Measurements from ENCODE around the gene ARFGEF3.
"Not testable (repeated sequence)": the region's sequence is repeated elsewhere in the genome, so short reads cannot be mapped to it uniquely, and the experiment has no call there.

ARFGEF3 gene

DNA sequence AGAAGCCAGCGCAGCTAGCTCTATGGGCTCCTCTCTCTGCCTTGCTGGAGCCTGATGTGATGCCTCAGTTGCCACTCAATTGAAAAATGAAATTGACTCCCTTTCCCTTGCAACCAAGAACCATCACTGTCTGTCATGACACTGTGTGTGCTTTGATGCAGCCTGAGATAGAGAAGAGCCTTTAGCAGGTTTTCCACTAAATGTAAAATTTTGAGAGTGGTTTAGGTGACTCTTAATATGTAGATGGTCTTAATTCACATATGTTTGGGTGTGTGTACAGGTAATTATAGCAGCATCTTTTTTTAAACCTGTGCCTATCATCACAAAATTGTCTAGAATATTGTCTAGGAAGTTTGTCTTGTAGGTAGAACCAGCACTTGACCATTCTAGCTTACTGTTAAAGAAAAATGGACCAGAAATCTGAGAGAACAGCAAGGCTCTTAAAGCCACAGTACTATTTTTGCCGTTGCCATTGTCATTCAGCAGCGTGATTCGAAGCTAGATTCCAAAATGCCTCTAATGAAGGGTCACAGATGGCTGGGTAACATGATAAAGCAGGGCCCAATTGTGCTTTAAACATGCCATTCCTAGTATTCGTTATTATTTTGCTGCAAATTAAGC lies 1.3 kb downstream of the ARFGEF3 start:
- no peak for DNase-seq (ENCODE audit: low read depth in 2 of 2)

DNA sequence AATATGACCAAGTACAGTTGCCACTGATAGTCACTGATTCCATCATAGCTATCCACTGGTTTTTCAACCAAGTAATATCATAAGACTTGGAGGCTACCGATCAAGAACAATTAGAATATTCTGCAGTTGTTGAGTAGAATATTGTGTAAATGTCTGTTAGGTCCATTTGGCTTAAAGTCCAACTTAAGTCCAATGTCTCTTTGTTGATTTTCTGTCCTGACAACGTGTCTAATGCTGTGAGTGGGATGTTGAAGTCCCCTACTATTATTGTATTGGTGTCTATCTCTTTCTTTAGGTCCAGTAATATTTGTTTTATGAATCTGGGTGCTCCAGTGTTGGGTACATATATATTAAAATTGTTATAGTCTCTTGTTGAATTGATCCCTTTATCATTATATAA lies 13.9 kb downstream of the ARFGEF3 start:
- no peak for DNase-seq (ENCODE audit: low read depth in 2 of 2)

DNA sequence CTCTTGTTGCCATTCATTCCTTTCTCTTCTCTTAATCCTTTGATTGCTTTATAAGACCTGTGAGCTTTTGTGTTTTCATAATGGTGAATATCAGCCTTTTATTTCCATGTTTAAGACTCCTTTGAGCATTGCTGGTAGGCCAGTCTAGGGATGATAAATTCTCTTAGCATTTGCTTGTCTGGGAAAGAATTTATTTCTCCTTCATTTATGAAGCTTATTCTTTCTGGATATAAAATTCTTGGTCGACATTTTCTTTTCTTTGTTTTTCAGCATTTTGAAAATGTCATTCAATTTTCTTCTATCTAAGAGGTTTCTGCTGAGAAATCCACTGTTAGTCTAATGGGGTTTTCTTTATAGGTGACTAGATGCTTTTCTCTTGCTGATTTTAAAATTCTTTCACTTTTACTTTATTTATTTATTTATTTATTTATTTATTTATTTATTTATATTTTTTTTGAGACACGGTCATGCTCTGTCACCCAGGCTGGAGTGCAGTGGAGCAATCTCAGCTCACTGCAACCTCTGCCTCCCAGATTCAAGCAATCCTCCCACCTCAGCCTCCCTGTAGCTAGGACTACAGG lies 15.0 kb downstream of the ARFGEF3 start:
- no peak for DNase-seq (ENCODE audit: low read depth in 2 of 2)

DNA sequence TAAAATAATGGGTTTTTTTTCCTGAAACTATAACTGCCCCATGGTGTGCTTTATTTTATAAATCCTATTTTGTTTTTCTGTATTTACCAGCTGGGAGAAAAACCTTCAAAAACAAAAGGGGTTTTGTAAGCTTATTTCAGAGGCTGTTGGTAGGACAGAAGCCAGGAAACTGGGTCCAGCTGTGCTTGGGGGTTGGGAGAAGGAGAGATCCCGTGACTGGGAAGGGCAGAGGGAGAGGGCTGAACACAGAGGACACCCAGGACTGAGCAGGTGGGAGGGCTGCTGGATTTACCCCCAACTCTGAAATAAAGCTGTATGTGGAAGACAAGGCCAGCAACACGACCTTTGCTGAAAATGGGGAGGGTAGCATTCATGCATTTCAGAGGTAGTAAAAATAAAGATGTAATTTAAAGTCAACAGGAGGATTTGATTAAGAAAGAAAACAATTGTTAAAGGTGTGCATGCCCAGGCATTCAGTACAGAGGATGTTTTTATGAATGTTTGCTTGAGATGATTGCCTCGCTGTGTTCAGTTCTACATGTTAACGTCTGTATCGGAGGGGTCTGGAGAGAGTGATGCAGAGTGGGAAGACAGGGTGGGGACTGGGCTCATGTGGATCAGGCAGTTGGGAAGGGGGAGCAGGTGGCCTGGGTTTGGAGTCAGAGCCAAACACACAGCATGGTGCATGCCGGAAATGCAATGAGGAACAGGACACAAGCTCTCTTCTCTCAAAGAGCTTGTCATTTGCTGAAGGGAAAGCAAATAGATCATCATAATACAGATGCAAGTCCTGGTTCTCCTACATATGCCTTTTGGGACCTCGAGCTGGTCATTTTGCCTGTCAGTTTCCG lies 21.4 kb downstream of the ARFGEF3 start:
- no peak for DNase-seq (ENCODE audit: low read depth in 2 of 2)

DNA sequence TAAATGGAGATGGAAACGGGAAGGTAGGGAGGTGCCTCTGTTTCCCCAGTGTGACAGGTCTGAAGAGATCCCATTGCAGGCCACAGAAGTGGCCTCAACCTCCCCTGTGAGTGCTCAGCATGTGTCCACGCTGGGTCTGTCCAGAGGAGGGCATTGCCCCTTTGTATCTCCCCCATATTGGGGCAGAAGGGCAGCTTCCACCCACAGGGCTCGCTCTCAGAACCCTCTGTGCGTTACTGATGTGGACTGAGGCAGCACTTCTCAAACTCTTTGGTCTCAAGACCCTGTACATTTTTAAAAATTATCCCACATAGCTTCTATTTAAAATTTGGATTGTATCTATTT lies 22.0 kb downstream of the ARFGEF3 start:
- no peak for DNase-seq (ENCODE audit: low read depth in 2 of 2)

DNA sequence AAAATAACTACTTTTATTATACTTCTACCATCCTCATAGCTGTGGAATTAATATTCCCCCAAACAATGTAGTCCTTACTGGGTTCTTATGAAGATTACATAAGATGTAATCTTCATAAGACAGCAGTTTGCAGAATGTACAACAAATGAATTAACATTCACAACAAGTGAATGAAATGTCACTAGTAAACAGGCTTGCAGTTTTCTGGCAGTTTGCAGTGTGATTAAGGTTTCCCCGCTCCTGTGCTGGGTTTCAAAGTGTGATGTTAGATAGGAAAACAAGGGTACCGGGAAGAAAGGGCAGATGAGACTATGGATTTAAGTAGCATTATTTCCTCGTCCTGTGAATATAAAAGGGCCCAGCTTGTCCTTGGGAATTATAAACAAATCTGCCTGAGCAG lies 22.5 kb downstream of the ARFGEF3 start:
- no peak for DNase-seq (ENCODE audit: low read depth in 2 of 2)

DNA sequence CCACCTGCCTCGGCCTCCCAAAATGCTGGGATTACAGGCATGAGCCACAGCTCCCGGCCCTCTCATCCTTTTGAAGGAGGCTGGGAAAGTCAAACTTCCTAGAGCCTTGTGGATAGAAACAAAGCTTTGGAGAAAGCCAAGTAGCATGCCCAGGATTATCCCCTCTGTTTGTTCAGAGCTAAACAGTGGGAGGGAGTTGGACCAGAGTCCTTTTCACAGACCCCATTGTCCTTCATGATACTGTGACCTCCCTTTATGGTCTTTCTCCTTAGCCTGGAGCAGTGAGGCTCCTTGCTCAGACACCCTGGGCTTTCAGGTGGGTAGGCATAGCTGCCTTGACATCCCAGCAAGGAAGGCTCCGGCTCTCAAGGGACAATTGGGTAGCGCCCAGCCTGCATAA lies 25.4 kb downstream of the ARFGEF3 start:
- no peak for DNase-seq (ENCODE audit: low read depth in 2 of 2)

DNA sequence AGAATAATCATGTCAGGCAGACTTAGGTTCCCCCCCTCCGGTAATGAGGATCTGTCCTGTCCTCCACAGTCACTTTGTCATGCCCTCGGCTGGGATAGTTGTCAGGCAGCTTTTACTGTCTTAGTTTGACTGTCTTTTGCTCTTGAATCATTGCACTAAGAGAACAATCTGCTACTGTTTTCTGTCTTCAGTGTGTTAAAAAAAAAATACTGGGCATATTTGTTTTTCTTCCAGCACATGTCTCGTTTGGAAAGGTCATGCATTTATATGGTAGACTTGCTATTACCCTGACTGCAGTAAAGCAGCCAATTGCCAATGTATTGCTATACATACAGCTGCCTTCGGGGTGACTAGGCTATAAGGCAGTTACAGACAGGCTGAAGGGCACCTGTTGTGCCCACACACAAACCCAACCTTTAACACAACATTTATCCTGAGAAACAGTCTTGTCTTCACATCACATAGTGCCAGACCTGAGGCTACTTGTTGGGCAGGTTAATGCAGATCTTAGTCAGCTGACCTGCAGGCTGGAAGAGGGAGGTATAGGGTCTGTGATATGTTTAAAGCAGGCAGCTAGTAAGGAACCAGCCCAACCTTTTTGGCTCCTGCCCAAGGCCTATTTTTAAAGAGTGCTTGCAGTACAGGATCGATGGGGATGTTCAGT lies 26.7 kb downstream of the ARFGEF3 start:
- DNase-seq (ENCODE audit: low read depth in 2 of 2): no peak

DNA sequence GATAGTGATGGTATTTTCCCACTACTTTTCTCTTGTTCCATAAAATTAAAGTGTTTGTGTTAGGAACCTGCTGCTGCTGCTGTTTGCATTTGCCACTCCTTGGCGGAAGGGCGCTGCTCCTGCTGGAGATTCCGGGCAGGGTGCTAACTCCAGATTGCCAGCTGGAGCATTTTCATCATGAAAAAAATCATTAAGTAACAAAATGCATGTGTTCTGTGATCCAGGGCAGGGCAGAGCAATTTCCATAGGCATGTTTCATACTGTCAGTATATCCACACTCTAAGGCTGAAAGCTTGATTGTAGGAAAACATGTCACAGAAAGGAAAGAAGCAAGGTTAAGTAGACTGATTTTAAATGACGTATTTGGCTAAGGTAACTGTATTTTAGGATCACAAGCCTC lies 32.5 kb downstream of the ARFGEF3 start:
- no peak for DNase-seq (ENCODE audit: low read depth in 2 of 2)

DNA sequence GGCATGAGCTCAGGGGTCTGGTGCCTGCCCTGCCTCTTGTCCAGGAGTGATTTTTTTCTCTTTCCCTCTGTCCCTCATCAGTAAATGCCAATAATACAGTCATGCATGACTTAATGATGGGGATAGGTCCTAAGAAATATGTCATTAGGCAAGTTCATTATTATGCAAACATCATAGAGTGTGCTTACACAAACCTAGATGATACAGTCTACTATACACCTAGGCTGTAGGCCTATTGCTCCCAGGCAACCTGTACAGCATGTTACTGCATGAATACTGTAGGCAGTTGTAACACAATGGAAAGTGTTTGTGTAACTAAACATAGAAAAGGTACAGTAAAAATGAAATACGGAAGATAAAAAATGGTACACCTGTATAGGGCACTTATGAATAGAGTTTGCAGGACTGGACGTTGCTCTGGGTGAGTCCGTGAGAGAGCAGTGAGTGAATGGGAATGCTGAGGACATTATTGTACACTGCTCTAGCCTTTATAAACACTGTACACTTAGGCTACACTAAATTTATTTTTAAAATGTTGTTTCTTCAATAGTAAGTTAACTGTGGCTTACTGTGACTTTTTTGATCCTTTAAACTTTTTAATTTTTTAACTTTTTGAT lies 34.5 kb downstream of the ARFGEF3 start:
- no peak for DNase-seq (ENCODE audit: low read depth in 2 of 2)

DNA sequence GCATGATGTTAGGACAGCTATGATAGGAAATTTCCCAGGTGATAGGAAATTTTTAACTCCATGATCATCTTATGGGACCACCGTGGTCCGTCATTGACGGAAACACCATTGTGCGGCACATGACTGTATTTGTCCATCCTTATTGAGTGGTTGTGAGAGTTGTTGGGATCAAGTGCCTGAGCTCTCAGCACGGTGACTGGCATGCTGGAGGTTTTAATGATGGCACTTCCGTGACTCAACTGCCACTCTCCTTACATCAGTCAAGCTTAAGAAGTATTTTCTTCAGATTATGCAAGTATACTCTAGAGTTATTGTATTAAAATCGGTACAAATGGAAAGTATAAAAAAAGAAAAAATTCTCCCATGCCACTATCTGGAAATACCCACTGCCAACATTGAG lies 35.8 kb downstream of the ARFGEF3 start:
- no peak for DNase-seq (ENCODE audit: low read depth in 2 of 2)

DNA sequence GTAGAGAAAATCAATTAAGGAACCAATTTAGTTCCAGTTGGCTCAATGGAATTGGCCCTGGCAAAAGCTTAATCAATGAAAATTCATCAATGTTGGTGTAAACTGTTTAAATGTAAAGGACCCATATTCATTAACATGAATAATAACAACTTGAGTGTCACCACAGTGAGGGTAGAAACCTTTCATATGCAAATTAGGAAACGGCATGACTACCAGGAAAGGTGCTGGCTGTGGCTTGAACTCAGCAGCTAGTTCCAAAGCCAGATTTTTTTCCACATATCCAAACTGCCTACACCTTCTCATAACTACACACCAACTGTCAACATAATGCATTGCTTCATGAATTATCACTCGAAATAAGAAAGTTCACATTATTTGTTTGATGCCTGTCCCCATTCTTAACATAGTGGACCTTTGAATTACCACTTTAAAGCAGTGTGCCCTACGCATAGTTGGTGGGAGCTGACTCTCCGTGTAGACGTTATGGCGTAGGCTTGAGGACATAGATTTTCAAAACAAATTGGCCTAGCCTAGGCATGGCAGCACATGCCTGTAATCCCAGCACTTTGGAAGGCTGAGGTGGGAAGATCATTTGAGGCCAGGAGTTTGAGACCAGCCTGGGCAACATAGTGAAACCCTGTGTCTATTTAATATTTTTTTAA lies 36.8 kb downstream of the ARFGEF3 start:
- no peak for DNase-seq (ENCODE audit: low read depth in 2 of 2)

DNA sequence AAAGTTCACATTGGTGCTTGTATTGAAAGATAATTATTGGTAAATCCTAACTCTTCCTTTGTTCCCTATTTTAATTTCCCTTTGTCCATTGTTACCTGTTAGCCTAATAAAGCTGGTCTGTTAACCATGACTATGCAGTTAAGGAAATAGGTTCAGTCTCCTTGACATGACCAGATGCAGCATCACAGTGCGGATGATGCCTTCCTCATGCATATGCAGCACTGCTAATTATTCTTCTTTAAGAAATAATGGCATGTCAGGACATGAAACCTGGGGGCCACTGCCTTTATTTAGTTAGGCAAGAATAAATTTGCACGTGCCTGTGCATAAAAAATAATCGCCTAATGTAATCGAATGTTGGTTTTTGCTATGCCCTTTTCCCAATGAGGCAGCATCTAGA lies 40.1 kb downstream of the ARFGEF3 start:
- DNase-seq (ENCODE audit: low read depth in 2 of 2): no peak

DNA sequence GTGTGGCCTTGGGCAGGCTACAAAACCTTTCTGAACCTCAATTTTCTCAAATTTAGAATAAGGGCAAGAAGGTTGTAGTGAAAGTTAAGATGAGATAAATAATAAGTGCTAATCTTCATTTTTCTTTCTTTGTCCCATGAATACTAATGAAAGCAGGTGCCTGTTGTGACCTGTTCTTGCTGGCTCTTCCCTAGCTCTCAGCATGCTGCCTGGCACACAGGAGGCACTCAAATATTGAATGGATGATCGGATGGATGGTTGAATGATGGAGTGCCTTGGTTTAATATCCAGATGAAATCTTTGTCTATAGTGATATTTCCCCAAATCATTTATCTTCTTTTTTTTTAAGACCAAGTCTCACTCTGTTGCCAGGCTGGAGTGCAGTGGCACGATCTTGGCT lies 41.6 kb downstream of the ARFGEF3 start:
- no peak for DNase-seq (ENCODE audit: low read depth in 2 of 2)

DNA sequence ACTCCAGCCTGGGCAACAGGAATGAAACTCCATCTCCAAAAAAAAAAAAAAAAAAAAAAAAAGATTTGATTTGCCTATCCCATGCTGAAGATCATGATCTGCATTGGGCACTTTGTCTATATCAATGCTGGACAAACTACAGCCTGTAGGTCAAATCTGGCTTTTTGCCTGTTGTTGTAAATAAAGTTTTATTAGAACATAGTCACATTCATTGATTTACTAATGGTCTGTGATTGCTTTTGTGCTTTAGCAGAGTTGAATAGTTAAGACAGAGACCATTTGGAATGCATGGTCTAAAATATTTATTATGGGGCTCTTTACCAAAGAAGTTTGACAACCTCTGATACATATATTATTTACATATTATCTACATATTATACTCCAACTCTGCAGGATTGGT lies 42.6 kb downstream of the ARFGEF3 start:
- no peak for DNase-seq (ENCODE audit: low read depth in 2 of 2)

DNA sequence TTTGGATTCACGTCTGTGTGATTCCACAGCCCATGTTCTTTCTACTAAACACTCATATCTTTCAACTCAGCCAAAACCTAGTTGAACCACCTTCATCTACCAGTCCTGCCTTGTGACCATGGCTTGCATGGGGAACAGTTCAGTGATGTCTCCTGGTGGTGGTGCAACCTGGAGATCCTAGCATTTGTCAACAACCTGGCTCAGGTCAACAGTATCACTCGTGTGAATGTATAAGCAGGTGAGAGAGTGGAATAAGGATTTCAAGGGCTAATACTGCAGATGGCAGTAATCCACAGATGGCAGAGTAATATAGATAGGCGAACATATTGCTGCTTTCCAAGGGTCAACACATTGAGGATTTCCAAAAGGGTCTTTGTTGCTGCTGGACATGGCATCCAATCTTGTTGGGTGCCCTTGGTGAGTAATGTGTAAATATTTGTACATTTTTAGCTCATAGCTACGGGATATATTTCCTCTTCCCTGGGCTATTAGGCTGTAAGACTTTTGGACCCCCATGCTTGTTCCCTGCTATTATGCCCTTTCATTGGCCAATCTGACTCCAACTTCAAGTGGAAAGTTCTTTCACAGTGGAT lies 43.1 kb downstream of the ARFGEF3 start:
- no peak for DNase-seq (ENCODE audit: low read depth in 2 of 2)

DNA sequence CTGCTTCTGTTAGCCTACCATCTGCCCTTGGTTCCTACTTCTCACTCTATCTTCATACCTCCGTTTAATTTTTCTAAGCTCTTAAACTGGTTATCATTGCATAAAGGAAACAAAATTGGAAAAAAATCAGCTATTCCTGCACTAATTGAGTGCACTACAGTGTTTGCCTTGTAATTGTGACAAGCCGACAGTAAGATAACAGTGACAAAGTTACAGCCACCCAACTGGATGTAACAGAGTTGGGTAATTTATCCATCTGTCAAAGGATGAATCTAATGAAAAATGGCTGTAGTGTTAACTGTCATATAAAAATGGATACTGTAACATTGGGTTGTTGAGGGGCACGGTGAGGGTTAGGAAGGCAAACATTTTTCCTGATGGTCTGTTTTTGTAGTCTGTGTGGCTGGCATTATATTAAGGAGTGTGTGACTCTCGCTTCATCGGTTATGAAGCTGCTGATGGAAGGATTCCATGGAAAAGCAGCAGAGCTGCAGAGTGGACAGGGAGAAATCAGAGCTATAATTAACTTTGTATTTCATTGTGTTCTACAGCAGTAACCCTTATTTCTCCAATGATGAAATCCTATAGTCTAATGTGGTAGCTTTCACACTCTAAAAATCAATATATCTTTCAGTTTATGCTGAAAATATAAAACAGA lies 43.8 kb downstream of the ARFGEF3 start:
- DNase-seq (ENCODE audit: low read depth in 2 of 2): no peak

DNA sequence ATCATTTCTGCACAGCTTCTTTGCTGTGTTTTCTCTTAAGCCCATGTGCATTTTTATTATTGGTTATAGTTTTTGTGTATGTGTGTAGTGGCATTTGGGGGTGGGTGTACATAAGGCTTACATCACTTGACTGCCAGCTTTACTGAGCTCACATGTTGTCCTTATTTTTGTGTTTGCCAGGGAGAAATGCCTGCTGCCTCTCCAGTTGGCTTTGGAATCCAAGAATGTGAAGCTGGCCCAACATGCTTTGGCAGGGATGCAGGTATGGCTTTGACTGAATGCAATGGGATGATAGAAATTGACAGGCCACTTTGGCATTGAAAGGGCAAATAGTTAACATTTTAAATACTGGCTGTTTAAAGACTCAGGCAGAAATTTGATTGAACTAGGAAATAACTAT lies 45.1 kb downstream of the ARFGEF3 start:
- DNase-seq (ENCODE audit: low read depth in 2 of 2): no peak

DNA sequence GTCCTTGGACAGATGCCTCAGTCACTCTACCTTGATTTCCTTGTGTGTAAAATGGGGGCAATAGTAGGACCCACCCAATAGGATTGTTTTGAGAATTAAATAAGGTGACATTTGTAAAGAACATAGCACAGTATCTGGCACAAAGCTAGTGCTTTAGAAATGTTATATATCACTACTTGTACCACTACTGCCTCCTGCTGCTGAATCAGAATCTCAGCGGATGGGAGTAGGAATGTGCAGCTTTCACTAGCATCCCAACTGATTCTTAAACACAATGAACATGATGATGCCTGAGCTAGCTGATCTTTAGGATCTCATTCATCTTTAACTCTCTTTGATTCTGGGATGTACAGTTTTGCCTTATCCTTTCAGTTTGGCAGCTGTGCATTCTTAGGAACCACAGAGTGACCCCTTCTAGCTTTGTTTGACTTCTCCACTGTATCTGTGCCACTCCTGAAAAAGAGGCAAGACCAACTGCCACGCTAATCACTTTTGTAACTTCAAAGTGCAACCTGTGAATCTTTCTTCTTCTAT lies 49.4 kb downstream of the ARFGEF3 start:
- no peak for DNase-seq (ENCODE audit: low read depth in 2 of 2)

DNA sequence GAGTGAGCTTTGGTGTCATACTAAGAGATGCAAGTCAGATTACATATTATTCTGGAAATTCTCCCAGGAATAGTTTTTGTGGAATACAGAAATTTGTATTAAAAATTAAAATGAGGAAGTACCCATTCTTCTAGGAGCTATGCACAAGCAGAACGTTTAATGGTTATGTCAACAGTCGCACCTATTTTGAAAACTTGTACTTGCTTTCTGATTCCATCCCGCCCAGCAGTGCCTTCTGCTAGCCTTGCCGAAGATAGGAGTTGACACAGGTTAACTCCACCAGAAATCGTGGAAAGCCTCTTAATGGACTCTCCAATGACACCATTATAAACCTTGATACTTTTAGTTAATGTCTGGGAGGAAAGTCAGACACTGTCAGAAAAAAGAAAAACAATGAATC lies 49.9 kb downstream of the ARFGEF3 start:
- DNase-seq (ENCODE audit: low read depth in 2 of 2): no peak

DNA sequence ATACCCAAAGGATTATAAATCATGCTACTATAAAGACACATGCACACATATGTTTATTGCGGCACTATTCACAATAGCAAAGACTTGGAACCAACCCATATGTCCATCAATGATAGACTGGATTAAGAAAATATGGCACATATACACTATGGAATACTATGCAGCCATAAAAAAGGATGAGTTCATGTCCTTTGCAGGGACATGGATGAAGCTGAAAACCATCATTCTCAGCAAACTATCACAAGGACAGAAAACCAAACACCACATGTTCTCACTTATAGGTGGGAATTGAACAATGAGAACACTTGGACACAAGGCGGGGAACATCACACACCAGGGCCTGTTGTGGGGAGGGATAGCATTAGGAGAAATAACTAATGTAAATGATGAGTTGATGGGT lies 50.8 kb downstream of the ARFGEF3 start:
- not testable (repeated sequence) for DNase-seq (ENCODE audit: low read depth in 2 of 2)

All from activated CD4-positive, alpha-beta T cell treated with anti-CD3 and anti-CD28 coated beads for 24 hours (primary cell).